Left forelimb (tissue), 1 donor: ENCODE measurements around the gene SRPRA.

Source experiments
- DNase-seq: peaks from one replicate; pipeline ENCODE4 v3.0.0-alpha.2; 2018; ENCODE audit warnings: low spot score

SRPRA gene

GRCh38 chr11:126229858-126230540 is 38.7 kb downstream of the SRPRA start:
- no peak for DNase-seq

DNA sequence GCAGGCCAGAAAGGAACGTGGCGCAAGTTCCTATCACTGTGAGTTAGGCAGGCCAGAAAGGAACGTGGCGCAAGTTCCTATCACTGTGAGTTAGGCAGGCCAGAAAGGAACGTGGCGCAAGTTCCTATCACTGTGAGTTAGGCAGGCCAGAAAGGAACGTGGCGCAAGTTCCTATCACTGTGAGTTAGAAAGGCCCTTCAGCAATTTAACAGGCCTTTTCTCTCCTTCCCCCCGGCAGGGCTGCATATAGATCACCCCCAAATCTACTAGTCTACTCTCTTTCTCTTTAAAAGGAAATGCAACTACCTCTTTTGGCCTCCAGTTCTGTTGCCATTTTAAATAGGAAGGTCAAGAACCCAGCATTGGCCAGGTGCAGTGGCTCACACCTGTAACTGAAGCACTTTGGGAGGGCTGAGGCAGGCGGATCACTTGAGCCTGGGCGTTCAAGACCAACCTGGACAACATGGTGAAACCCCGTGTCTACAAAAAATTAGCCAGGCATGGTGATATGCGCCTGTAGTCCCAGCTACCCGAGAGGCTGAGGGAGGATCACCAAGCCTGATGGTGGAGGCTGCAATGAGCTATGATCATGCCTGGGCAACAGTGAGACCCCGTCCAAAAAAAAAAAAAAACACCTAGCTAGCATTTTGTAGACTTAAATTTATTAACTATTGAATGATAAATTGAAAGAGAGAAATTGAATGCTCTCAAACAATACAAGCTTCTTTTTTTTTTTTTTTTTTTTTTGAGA is 42.2 kb downstream of the SRPRA start:
- DNase-seq = no peak

DNA sequence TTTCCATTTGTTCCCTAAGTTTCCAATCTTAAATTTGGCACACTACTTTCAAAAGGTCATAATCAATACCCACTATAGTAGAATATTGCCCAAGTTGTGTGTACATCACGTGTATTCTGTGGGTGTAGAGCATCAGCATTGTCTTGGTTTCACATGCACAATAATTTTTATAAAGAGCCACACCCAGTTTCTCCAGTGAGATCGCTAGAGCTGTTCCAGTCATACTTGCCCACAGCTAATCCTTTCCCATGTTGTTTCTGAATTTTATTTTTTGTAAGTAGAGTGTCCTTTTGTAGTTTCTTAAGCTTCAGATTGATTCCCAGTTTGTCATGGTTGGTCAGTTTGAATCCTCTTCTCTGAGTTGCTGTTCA is 43.4 kb downstream of the SRPRA start:
- no peak for DNase-seq

DNA sequence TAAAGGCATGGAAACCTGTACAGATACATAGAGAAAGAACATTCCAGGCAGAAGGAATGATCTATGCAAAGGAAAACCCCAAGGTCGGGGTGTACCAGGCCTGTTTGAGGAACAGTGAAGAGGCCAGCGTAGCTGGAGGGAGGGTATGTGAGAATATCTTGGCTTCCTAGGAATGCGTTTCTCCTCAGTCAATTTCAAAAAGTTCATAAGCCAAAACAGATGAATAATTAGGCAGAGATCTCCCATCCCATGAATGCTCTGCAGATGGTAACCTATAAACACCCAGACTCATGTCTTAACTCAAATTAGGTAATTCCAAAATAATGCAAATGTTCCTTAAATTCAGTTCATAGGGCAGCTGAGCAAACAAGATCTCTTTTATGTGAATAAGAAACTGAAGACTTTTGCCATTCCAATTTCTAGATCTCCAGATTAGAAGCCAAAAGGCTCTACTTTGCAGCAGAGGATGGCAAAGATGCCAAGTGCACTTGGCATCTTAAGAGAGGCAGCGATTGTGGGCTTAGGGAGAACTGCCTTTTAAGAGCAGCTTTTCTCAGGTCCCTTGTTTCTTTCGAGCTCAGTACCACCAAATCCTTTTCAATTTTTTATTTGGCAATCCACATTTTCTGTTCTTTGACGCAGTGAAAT is 43.9 kb downstream of the SRPRA start:
- DNase-seq = no peak

- no peak for DNase-seq
These were observed 49.1 kb downstream of the SRPRA start for GRCh38 chr11:126219547-126219946.

GRCh38 chr11:126217491-126217890 is 51.2 kb downstream of the SRPRA start:
- no peak for DNase-seq

GRCh38 chr11:126216526-126217305 is 52.0 kb downstream of the SRPRA start:
- DNase-seq = no peak

DNA sequence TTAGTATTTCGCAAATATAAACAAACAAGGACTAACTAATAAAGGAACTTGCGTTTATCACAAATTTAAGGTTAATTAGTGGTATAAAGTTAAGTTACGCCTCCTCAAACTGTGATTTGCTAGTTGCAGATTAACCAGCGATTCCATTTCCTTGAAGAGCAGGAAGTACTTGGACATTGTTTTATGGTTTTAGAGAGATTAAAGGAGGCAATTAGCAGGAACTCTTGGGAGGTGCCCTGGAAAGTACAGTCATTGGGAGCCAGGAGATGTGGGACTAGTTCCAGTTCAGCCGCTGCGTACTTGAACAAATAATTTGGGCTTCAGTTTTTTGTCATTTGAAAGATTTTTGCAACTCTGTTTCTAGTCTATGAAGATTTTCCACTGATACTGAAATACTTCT is 53.9 kb downstream of the SRPRA start:
- DNase-seq = no peak

DNA sequence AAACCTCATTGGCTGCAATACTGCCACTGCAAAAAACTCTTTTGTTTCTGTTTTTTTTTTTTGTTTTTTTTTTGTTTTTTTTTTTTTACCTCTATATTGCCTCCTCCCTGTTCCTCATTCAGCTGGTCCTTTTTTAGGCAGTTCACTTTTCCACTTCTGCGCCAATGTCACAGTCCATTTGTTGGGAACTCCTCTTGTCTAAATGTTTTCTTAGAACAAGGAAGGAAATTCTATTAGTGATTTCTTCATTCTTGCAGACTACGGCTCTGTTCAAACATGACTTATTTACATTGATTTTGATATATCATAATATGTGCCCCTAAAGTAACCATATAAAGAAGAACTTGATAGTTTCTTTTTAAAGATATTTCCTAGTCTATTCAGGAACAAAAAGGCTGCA is 54.3 kb downstream of the SRPRA start:
- no peak for DNase-seq
